GM12873 (cell line): ENCODE results near the gene CUX1.

Experiments
- CTCF ChIP-seq: IDR thresholded peaks from 2 replicates; pipeline ENCODE4 v1.5.1; 2012; ENCODE audit warnings: low read depth, mild to moderate bottlenecking, moderate library complexity, low read length, control low read depth; ENCODE audit not compliant: insufficient read depth; ENCODE audit errors: missing control alignments

CUX1 gene

GRCh38 chr7:101788517-101788916 lies 28.9 kb upstream of the CUX1 start:
- TF ChIP-seq CTCF, result no peak

GRCh38 chr7:101790566-101791293 lies 26.7 kb upstream of the CUX1 start:
- TF ChIP-seq CTCF, result no peak

- TF ChIP-seq CTCF, result no peak
Measured at GRCh38 chr7:101792051-101792681, 25.3 kb upstream of the CUX1 start.

- no peak for TF ChIP-seq CTCF
Measured at GRCh38 chr7:101795461-101795860, 22.0 kb upstream of the CUX1 start.

GRCh38 chr7:101803203-101804087 lies 14.0 kb upstream of the CUX1 start:
- no peak for TF ChIP-seq CTCF

GRCh38 chr7:101804088-101804963 lies 13.1 kb upstream of the CUX1 start:
- TF ChIP-seq CTCF, result no peak
